Activated T-cell treated with anti-CD3 and anti-CD28 coated beads, Interleukin-2, amount 50 U/mL, for 1 hour (primary cell): ENCODE measurements around the gene DCAF17.
A peak's percentile ranks its signal among the peaks of the same experiment; 100 is the strongest.
"Not testable (repeated sequence)": the region's sequence is repeated elsewhere in the genome, so short reads cannot be mapped to it uniquely, and the experiment has no call there.

Source experiments
- DNase-seq: peaks from one replicate; pipeline ENCODE4 v3.0.0-alpha.2; 2020

Gene DCAF17

DNA sequence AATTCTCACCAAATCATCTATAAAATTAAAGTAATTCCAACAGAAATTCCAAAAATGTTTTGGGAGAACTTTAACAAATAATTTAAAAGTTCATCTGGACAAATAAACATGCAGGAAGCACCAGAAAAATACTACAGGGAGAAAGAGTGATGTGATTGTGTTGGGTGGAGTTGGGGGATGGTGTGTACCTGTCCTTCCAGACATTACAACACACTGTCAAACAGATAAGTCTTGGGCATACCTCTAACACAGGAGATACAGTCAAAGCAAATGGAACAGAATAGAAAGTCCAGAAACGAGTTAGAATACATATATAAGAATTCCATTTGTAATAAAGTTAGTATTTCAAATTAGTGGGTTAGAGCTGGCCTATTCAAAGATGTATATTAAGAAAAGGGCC lies 22.8 kb upstream of the DCAF17 start:
- no peak for DNase-seq

- no peak for DNase-seq
Measured at GRCh38 chr2:171411791-171412483, 22.1 kb upstream of the DCAF17 start.

DNA sequence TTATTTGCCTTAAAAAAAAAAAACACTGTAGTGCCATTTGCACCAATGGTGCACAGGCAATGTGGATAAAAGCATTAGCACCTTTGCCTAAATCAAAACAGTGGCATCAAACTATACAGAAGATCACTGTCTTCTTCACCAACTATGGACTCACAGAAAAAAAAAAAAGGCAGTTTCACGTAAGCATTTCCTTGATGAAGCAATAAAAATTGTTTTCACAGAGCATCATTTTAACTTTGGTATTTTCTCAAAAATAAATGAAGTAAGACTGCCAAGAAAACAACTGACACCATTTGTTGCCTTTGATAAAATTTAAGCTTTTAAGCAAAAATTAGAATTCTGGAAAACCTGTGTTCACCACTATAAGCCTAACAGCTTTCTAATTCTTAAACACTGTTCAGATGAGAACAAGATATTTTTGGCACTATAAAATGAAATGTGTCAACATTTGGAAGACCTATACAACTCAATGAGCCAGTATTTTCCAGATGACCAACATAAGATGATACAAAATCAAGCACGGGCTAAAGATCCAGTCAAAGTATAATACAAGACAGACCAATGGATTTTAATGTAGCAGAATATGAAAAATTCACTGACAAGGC lies 21.4 kb upstream of the DCAF17 start:
- DNase-seq: no peak

DNA sequence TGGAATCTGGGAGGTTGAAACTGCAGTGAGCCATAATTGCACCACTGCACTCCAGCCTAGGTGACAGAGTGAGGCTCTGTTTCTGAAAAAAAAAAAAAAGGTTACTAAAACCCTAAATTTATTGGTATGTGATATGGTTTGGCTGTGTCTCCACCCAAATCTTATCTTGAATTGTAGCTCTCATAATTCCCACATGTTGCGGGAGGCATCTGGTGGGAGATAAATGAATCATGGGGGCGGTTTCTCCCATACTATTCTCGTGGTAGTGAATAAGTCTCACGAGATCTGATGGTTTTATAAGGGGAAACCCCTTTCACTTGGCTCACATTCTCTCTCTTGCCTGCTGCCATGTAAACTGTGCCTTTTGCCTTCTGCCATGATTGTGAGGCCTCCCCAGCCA lies 19.4 kb upstream of the DCAF17 start:
- DNase-seq: not testable (repeated sequence)

- DNase-seq: peak; percentile 71
Measured at GRCh38 chr2:171416009-171416926, 17.8 kb upstream of the DCAF17 start.

GRCh38 chr2:171419333-171419732 lies 14.7 kb upstream of the DCAF17 start:
- no peak for DNase-seq

DNA sequence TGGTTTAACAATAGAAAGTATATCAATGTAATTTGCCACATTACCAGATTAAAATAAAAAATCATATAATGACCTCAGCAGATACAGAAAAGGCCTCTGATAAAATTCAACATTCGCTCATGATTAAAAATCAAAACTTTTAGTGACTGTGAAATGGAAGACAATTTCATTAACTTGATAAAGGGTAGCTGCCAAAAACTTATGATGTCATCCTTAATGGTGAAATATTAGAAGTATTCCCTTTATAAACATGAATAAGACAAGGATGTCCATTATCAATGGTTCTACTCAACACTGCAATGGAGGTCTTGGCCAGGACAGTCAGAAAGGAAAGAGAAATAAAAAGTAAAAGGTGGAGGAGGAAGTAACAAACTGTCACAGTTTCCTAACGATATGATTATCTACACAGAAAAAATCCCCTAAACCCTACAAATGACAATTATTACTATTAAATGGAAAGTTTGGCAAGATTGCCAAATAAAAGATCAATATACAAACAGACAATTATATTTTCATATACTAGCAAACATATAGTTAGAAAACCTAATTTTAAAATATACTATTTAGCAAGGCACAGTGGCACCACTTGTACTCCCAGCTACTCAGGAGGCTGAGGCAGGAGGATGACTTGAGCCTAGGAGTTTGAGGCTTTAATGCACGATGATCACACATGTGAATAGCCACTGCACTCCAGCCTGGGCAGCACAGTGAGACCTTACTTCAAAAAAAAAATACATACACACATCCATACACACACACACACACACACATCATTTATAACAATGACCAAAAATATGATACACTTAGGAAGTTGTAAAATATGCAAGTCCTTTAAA lies 13.1 kb upstream of the DCAF17 start:
- DNase-seq: no peak

GRCh38 chr2:171422710-171423495 lies 11.1 kb upstream of the DCAF17 start:
- DNase-seq: not testable (repeated sequence)

DNA sequence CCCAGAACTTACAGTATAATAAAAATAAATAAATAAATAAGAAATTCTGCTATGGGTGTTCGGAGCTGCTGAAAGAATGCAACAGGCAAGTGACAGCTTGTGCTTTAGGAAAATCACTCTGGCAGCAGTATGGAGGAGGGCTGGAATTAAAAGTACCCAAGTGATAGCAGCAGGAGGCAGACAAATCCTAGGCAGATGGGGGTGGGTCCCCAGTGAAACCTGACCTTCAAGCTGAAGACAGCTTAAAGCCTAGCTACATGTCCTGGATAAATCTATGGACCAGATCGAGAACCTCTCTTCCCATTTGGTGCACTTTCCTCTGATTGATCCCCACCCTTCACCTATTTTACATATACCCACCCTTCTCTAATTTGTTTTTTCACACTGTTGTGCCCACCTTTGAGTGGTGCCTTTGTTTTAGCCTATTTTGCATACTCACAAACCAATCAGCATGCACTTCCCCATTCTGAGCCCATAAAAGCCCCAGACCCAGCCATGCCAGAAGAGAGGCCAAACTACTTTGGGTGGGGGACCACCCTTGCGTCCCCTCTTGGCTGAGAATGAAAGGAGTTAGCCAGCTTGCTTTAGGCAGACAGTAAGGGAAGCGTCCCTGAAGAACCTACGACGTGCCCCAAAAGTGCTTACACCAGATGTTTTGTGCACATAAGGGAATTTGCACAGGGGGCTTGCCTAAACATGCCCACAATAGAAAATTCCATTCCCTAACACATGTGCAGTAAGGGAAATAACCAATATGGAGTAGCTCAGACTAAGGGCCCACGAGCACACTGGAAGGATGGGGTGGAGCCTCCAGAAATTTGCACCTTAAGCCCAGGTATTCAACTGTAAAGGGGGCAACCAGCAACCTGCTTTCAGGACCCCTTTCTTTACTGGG lies 3.3 kb upstream of the DCAF17 start:
- no peak for DNase-seq

GRCh38 chr2:171431677-171432167 lies 2.3 kb upstream of the DCAF17 start:
- no peak for DNase-seq

GRCh38 chr2:171432206-171432968 lies 1.6 kb upstream of the DCAF17 start:
- no peak for DNase-seq

GRCh38 chr2:171432969-171433762 lies 860 bp upstream of the DCAF17 start:
- peak; percentile 27 for DNase-seq

DNA sequence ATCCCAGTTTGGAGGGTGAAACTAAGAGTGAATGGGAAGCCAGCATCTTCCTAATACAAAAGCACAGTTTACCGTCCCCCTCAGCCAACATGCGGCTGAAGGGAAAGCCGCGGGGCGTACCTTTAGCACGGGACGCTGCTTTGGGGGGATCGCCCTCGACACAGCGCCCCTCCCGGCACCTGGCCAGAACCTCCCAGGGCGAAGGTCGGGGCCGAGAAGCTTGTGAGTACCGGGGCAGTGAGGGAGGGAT lies 338 bp upstream of the DCAF17 start, which contains the start of gene METTL8:
TSS of gene METTL8 (minus strand) at position 228 of the 250 bp plus-strand sequence. CDS start 41,805 bp downstream, outside the sequence.
- DNase-seq: no peak

DNA sequence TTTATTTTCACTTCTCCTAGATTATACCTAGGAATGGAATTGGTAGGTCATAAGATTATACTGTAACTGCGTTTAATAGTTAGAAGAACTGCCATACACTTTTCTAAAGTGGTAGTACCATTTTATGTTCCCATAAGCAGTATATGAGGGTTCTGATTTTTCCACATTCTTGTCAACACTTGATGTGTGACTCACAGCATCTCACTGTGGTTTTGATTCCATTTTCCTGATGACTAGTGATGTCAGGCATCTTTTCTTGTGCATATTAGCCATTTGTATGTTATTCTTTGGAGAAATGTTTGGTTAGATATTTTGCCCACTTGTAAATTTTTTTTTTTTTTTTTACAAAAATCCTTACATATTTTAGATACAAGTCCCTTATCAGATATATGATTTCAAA lies 2.3 kb downstream of the DCAF17 start:
- no peak for DNase-seq

- no peak for DNase-seq
Measured at GRCh38 chr2:171441470-171441869, 7.4 kb downstream of the DCAF17 start.

GRCh38 chr2:171447675-171448074 lies 13.6 kb downstream of the DCAF17 start:
- DNase-seq: no peak

DNA sequence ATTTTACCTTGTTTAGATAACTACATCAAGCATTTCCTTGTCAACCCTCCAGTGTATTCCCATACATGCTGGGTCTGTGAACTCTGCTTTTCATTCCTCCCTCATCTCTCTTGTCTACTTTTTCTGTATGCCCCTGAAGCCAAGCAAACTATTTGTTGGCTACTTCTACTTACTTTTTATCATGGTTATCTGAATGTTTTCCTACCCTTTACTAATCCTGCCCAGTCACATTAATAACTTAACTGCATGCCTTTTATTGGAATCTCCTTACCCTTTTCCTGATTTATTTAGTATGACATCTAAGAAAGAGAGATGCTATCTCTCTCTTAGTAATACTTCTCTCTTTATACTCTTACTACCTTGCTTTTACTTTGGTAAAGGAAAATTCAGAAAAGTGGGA lies 17.0 kb downstream of the DCAF17 start:
- no peak for DNase-seq

- DNase-seq: no peak
Measured at GRCh38 chr2:171452773-171453172, 18.7 kb downstream of the DCAF17 start.

GRCh38 chr2:171459498-171459897 lies 25.5 kb downstream of the DCAF17 start:
- no peak for DNase-seq
